Measurements from ENCODE around the gene MANEA.

MANEA gene

GRCh38 chr6:95589067-95589466, 11.7 kb downstream of the MANEA start:
- no peak for DNase-seq

GRCh38 chr6:95589826-95590570, 12.7 kb downstream of the MANEA start:
- no peak for DNase-seq

- DNase-seq: no peak
Measured at GRCh38 chr6:95593025-95593424, 15.7 kb downstream of the MANEA start.

GRCh38 chr6:95596021-95596420, 18.7 kb downstream of the MANEA start:
- DNase-seq: no peak

GRCh38 chr6:95599706-95600105, 22.4 kb downstream of the MANEA start:
- no peak for DNase-seq

- DNase-seq: no peak
Measured at GRCh38 chr6:95601133-95601532, 23.8 kb downstream of the MANEA start.

GRCh38 chr6:95614094-95614493, 36.8 kb downstream of the MANEA start:
- DNase-seq: no peak

- DNase-seq: no peak
Measured at GRCh38 chr6:95629551-95629950, 52.2 kb downstream of the MANEA start.

- no peak for DNase-seq
Measured at GRCh38 chr6:95636552-95637431, 59.5 kb downstream of the MANEA start.

GRCh38 chr6:95648636-95649035, 71.3 kb downstream of the MANEA start:
- DNase-seq: no peak

GRCh38 chr6:95649451-95649850, 72.1 kb downstream of the MANEA start:
- no peak for DNase-seq

GRCh38 chr6:95654176-95654575, 76.8 kb downstream of the MANEA start:
- DNase-seq: no peak

GRCh38 chr6:95658886-95659285, 81.6 kb downstream of the MANEA start:
- DNase-seq: no peak
